Gastroesophageal sphincter (tissue), 4 donors: ENCODE measurements around the gene CST4. TPM values are rescaled to one million over a fixed set of nuclear protein-coding genes. Genes with fewer than 3 reads are reported as not detected.

Experiments used
- ATAC-seq: fragments of 150-250 bp; one replicate; pipeline ENCODE4 v1.9.1; 2016; ENCODE audit warnings: mild to moderate bottlenecking, moderate library complexity
- H3K27ac ChIP-seq, 4 donors: fragments of 200-600 bp; sonication (generic) in 3 of 4; 1 replicate in 3 of 4; 2 replicates in 1 of 4; pipeline ENCODE4 v1.5.1; 2016 to 2019
- H3K27me3 ChIP-seq: fragments of 200-600 bp; sonication (generic); one replicate; pipeline ENCODE4 v1.5.1; 2019
- H3K36me3 ChIP-seq, 2 donors: fragments of 200-600 bp; sonication (generic); one replicate each; pipeline ENCODE4 v1.5.1; 2019; ENCODE audit warnings: control low read depth in 1 of 2
- H3K4me1 ChIP-seq, 3 donors: fragments of 200-600 bp; sonication (generic); 1 replicate in 2 of 3; 2 replicates in 1 of 3; pipeline ENCODE4 v1.5.1; 2016 to 2019; ENCODE audit warnings: control low read depth in 2 of 3
- H3K4me3 ChIP-seq, 2 donors: fragments of 200-600 bp; sonication (generic); one replicate each; pipeline ENCODE4 v1.5.1; 2019; ENCODE audit warnings: mild to moderate bottlenecking in 1 of 2, moderate library complexity in 1 of 2
- H3K9me3 ChIP-seq, 3 donors: fragments of 200-600 bp; sonication (generic); one replicate each; pipeline ENCODE4 v1.5.1; 2017 to 2019; ENCODE audit warnings: control low read depth in 2 of 3
- EP300 ChIP-seq: sonication (generic); formaldehyde crosslinking; IDR thresholded peaks from one replicate; pipeline ENCODE4 v1.6.1; 2017; ENCODE audit warnings: antibody characterized with exemption, mild to moderate bottlenecking
- POLR2A ChIP-seq, 2 donors: fragments of 450-650 bp; IDR thresholded peaks; one replicate each; pipeline ENCODE4 v1.6.1; 2017; ENCODE audit warnings: antibody characterized with exemption in 2 of 2, mild to moderate bottlenecking in 2 of 2, moderate library complexity in 1 of 2
- POLR2AphosphoS5 ChIP-seq: sonication (generic); formaldehyde crosslinking; IDR thresholded peaks from one replicate; pipeline ENCODE4 v1.6.1; 2017; ENCODE audit warnings: antibody characterized with exemption
- WGBS, 2 donors: methylation state at CpG; one replicate each; pipeline ENCODE4 v1.1.5; 2018; ENCODE audit warnings: low coverage in 1 of 2; 5-methylcytosine and 5-hydroxymethylcytosine counted together
- total RNA-seq, 4 donors: library from RNA; depleted of rRNA; stranded (reverse); fragments of >200 nt; gene quantifications; one replicate each; pipeline ENCODE4 v1.1.0, GENCODE V29; 2016
- TF ChIP-seq, protein P1 (sequence below), 4 experiments: fragments of 200-600 bp in 2 of 4; fragments of 450-650 bp in 2 of 4; sonication (generic) in 1 of 4; IDR thresholded peaks; one replicate each; pipeline ENCODE4 v1.5.1; 2017 to 2019; ENCODE audit warnings: antibody characterized with exemption in 4 of 4, mild to moderate bottlenecking in 2 of 4, moderate library complexity in 2 of 4

CST4 gene
- total RNA-seq, 4 donors from 2014 or later: not detected

DNA sequence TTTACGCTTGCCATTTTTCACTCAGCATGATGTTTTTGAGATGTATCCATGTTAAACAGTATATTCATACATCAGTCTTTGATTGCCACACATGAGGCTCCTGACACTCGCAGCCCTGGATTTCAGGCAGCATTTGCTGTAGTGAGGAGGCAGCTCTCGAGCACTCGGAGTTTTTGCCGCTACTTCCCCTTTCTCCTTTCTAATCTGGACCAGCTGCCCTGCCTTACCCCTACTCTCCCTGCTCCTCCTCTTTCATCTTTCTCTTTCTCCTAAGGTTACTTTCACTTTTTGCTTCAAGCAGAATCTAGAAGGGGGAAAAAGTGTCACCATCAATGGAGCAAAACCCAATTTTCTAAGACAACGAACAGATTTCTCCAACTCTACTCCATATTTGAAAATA is 45.2 kb downstream of the CST4 start:
- peaks cover 0 to 21% (median 0%) of the 10 kb centered on the region in 3 donors for H3K4me1 ChIP-seq
- H3K27ac ChIP-seq: no peak overlapping the region
- 78 to 79% methylated on average over 6 of the region's 6 CpGs for WGBS, 2 donors
- no peaks in the 10 kb centered on the region for H3K9me3 ChIP-seq
- no peaks in the 10 kb centered on the region for H3K36me3 ChIP-seq
- no peak for TF ChIP-seq POLR2A (IDR thresholded peaks at IDR 0.05)
- TF ChIP-seq, protein P1, sequence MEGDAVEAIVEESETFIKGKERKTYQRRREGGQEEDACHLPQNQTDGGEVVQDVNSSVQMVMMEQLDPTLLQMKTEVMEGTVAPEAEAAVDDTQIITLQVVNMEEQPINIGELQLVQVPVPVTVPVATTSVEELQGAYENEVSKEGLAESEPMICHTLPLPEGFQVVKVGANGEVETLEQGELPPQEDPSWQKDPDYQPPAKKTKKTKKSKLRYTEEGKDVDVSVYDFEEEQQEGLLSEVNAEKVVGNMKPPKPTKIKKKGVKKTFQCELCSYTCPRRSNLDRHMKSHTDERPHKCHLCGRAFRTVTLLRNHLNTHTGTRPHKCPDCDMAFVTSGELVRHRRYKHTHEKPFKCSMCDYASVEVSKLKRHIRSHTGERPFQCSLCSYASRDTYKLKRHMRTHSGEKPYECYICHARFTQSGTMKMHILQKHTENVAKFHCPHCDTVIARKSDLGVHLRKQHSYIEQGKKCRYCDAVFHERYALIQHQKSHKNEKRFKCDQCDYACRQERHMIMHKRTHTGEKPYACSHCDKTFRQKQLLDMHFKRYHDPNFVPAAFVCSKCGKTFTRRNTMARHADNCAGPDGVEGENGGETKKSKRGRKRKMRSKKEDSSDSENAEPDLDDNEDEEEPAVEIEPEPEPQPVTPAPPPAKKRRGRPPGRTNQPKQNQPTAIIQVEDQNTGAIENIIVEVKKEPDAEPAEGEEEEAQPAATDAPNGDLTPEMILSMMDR (IDR thresholded peaks at IDR 0.05): no peak
- TF ChIP-seq EP300: no peak
- H3K4me3 ChIP-seq: no peak overlapping the region
- H3K27me3 ChIP-seq: no peaks in the 10 kb centered on the region
- ATAC-seq: no peak

- no peak for TF ChIP-seq EP300
- TF ChIP-seq POLR2AphosphoS5: peak; percentile 77
- TF ChIP-seq, protein P1 (IDR thresholded peaks at IDR 0.05): no peak
- TF ChIP-seq POLR2A (IDR thresholded peaks at IDR 0.05): no peak
- H3K27me3 ChIP-seq: no peaks in the 10 kb centered on the region
- peak overlapping the region in 3 of 4 donors; percentile 40 to 59 (median 52) for H3K27ac ChIP-seq
- no peak overlapping the region for H3K4me3 ChIP-seq
- peaks cover 0 to 29% (median 0%) of the 10 kb centered on the region in 3 donors for H3K4me1 ChIP-seq
- ATAC-seq: peak; percentile 67
- 33 to 39% methylated on average over 3 to 7 of the region's 12 CpGs for WGBS, 2 donors
- no peaks in the 10 kb centered on the region for H3K9me3 ChIP-seq
- H3K36me3 ChIP-seq: no peaks in the 10 kb centered on the region
Observed at GRCh38 chr20:23641936-23642751, 46.7 kb downstream of the CST4 start.

GRCh38 chr20:23640671-23641667 is 47.9 kb downstream of the CST4 start:
- Histone ChIP-seq H3K27me3 (no peaks in the 10 kb centered on the region), H3K4me1 (peaks cover 0 to 40% (median 6%) of the 10 kb centered on the region in 3 donors), H3K9me3 (no peaks in the 10 kb centered on the region), H3K4me3 (no peak overlapping the region), H3K36me3 (no peaks in the 10 kb centered on the region), H3K27ac (peak overlapping the region in 2 of 4 donors; percentile 8 to 40)
- TF ChIP-seq POLR2A (IDR thresholded peaks at IDR 0.05): no peak
- TF ChIP-seq, protein P1 (IDR thresholded peaks at IDR 0.05): no peak
- no peak for TF ChIP-seq POLR2AphosphoS5
- no peak for TF ChIP-seq EP300
- 54 to 79% methylated on average over 4 to 6 of the region's 11 CpGs for WGBS, 2 donors
- no peak for ATAC-seq

DNA sequence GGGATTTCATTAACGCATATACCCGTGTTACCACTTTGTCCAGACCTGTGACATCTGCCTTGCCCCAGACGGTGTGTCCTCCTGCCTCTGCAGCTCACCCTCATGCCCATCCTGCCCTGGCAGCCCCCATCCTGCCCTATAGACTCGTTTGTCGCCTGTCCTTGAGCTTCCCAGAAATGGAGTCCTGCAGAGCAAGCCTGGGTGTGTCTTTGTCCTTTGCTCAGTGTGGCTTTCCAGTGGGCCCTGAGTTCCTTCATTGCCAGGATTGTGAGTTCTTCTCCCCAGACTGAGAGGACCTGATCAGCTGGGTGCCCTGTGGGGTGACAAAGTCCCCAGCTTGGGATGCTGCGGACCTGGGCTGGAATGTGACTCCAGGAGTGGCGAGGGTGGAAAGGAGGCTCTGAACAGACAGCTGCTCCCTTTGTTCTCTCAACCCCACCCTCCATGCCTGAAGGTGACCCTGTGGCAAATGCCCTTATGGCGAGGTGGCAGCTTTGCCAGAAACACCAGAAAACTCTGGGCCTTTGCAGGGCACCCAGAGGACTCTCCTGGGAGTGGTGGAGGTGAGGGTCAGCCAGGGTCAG is 48.7 kb downstream of the CST4 start:
- WGBS, 2 donors: 73 to 100% methylated on average over 2 to 3 of the region's 8 CpGs
- TF ChIP-seq EP300: no peak
- TF ChIP-seq, protein P1 (IDR thresholded peaks at IDR 0.05): no peak
- no peak for TF ChIP-seq POLR2AphosphoS5
- no peak for TF ChIP-seq POLR2A (IDR thresholded peaks at IDR 0.05)
- no peak for ATAC-seq
- Histone ChIP-seq H3K36me3 (peaks cover 0 to 4% of the 10 kb centered on the region in 2 donors), H3K27me3 (no peaks in the 10 kb centered on the region), H3K9me3 (no peaks in the 10 kb centered on the region), H3K4me1 (peaks cover 0 to 49% (median 12%) of the 10 kb centered on the region in 3 donors), H3K4me3 (no peak overlapping the region), H3K27ac (peak overlapping the region in 1 of 4 donors; percentile 8)
